ENCODE measurements around the gene MRPL11. TPM values are rescaled to one million over a fixed set of nuclear protein-coding genes. Genes with fewer than 3 reads are reported as not detected.

MRPL11 gene
- total RNA-seq, 5 donors from 2014 or later (not counting 1 experiment from before 2014, with no cell fraction given) = 23.5 to 29.4 (median 27.2) TPM

DNA sequence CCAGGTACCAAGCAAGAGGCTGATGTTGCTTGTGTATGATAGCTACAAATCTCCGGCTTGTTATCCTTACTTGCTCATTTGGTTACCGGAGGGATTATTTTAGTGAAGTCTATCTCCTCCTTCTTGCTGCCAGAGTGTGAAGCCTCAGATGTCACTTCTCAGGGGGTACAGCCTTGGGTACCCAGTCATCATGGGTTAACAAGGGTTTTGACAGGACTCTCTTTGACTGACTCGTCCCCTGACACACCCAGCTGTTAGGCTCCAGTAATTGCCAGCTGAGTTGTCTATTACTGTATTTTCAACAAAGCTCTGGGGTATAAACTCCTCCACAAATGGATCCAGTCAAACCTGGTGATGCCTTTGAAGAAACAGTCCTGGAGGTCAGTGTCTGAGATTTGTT lies 16.2 kb upstream of the MRPL11 start:
- no peak for ATAC-seq (replicated peaks in 1 of 4)

DNA sequence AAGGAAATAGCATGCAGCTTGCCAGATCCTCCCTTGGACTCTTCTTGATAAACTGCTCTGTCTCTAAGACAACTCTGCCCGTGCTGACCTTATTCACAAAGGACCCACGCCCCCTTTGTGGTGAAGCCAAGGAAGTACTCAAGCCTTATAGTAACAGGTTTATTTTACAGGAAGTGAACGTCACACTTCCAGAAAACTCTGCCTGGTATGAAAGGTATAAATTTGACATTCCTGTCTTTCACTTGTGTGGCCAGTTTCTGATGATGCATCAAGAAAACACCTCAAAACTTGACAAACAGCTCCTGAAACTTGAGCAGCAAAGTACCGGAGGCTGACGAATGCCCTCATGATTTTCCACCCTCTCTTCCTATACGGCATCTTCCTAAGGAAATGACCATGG lies 15.6 kb upstream of the MRPL11 start:
- no peak overlapping the region for H3K4me3 Mint-ChIP-seq
- H3K27ac Mint-ChIP-seq = no peak overlapping the region
- no peak overlapping the region for H3K4me3 ChIP-seq (ENCODE audit: control insufficient read depth in 1 of 2, extremely low read depth in 1 of 2, low read length in 1 of 2)
- no peak for DNase-seq
- H3K27me3 Mint-ChIP-seq = peaks cover 7 to 8% of the 10 kb centered on the region in 2 donors
- WGBS (ENCODE audit: insufficient coverage) = no CpG with 5 or more reads among the region's 6 CpGs
- H3K27ac ChIP-seq (ENCODE audit: low read length) = no peak overlapping the region
- peaks cover 0 to 16% of the 10 kb centered on the region in 2 experiments for H3K27me3 ChIP-seq (replicated peaks in 1 of 2; ENCODE audit: control insufficient read depth in 2 of 2, extremely low read depth in 1 of 2, insufficient read depth in 2 of 2, low read length in 1 of 2)
- peaks cover 3 to 7% of the 10 kb centered on the region in 2 experiments for H3K4me1 ChIP-seq (ENCODE audit: control insufficient read depth in 1 of 2, extremely low read depth in 1 of 2, insufficient read depth in 2 of 2, low read length in 2 of 2)
- POLR2A ChIA-PET = no interaction called here
- no peaks in the 10 kb centered on the region for H3K36me3 Mint-ChIP-seq
- peaks cover 13 to 17% (median 15%) of the 10 kb centered on the region in 3 donors for H3K4me1 Mint-ChIP-seq
- no peaks in the 10 kb centered on the region for H3K36me3 ChIP-seq (ENCODE audit: control insufficient read depth in 2 of 2, extremely low read depth in 1 of 2, insufficient read depth in 1 of 2, low read length in 1 of 2)
- CTCF ChIA-PET = no interaction called here
- H3K9me3 Mint-ChIP-seq = no peaks in the 10 kb centered on the region
- H3K9me3 ChIP-seq = no peaks in the 10 kb centered on the region
- no peak for ATAC-seq (replicated peaks in 1 of 4)

More for the DNA sequence above, 16.2 kb upstream of the MRPL11 start:
- Mint-ChIP-seq H3K9me3 (no peaks in the 10 kb centered on the region), H3K27ac (peak overlapping the region in 1 of 2 donors; percentile 8), H3K27me3 (peaks cover 7 to 8% of the 10 kb centered on the region in 2 donors), H3K4me1 (peaks cover 13 to 20% (median 15%) of the 10 kb centered on the region in 3 donors), H3K36me3 (no peaks in the 10 kb centered on the region), H3K4me3 (no peak overlapping the region)
- POLR2A ChIA-PET = interaction anchor here in 1 of 2 donors (0.6 kb wide), 1 partner anchor 16 kb away, joined by 7 read pairs; no protein-coding TSS in a partner anchor
- peaks cover 0 to 15% of the 10 kb centered on the region in 2 experiments for H3K27me3 ChIP-seq (replicated peaks in 1 of 2; ENCODE audit: control insufficient read depth in 2 of 2, extremely low read depth in 1 of 2, insufficient read depth in 2 of 2, low read length in 1 of 2)
- no peaks in the 10 kb centered on the region for H3K36me3 ChIP-seq (ENCODE audit: control insufficient read depth in 2 of 2, extremely low read depth in 1 of 2, insufficient read depth in 1 of 2, low read length in 1 of 2)
- no peaks in the 10 kb centered on the region for H3K9me3 ChIP-seq
- H3K27ac ChIP-seq (ENCODE audit: low read length) = no peak overlapping the region
- no peak overlapping the region for H3K4me3 ChIP-seq (ENCODE audit: control insufficient read depth in 1 of 2, extremely low read depth in 1 of 2, low read length in 1 of 2)
- WGBS (ENCODE audit: insufficient coverage) = 60% methylated on average over 2 of the region's 3 CpGs
- DNase-seq = no peak
- H3K4me1 ChIP-seq (ENCODE audit: control insufficient read depth in 1 of 2, extremely low read depth in 1 of 2, insufficient read depth in 2 of 2, low read length in 2 of 2) = peaks cover 3 to 7% of the 10 kb centered on the region in 2 experiments
- CTCF ChIA-PET = interaction anchor here in 1 of 2 donors (0.6 kb wide), 1 partner anchor 208 kb away, joined by 6 read pairs; no protein-coding TSS in a partner anchor

DNA sequence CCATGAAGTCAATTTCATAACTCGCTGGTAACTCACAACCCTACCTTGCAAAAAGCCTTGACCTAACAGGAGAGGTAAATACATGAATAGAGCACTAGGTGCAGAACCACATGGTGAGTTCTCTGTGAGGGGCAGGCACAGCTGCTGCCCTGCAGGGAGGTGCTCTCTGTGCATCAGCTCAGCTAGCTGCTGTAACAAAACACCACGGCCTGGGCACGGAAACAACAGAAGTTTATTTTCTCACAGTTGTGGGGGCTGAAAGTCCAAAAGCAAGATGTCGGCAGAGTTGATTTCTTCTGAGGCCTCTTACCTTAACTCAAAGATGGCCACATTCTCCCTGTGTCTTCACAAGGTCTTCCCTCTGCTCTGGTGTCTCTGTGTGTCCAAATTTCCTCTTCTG lies 13.0 kb upstream of the MRPL11 start:
- DNase-seq = no peak
- Histone ChIP-seq H3K27ac (ENCODE audit: low read length) (no peak overlapping the region), H3K27me3 (replicated peaks in 1 of 2; ENCODE audit: control insufficient read depth in 2 of 2, extremely low read depth in 1 of 2, insufficient read depth in 2 of 2, low read length in 1 of 2) (peaks cover 0 to 19% of the 10 kb centered on the region in 2 experiments), H3K4me3 (ENCODE audit: control insufficient read depth in 1 of 2, extremely low read depth in 1 of 2, low read length in 1 of 2) (no peak overlapping the region), H3K36me3 (ENCODE audit: control insufficient read depth in 2 of 2, extremely low read depth in 1 of 2, insufficient read depth in 1 of 2, low read length in 1 of 2) (no peaks in the 10 kb centered on the region), H3K9me3 (no peaks in the 10 kb centered on the region), H3K4me1 (ENCODE audit: control insufficient read depth in 1 of 2, extremely low read depth in 1 of 2, insufficient read depth in 2 of 2, low read length in 2 of 2) (peaks cover 3 to 7% of the 10 kb centered on the region in 2 experiments)
- Mint-ChIP-seq H3K27ac (no peak overlapping the region), H3K4me1 (peaks cover 13 to 17% (median 15%) of the 10 kb centered on the region in 3 donors), H3K4me3 (no peak overlapping the region), H3K27me3 (peaks cover 7 to 16% of the 10 kb centered on the region in 2 donors), H3K9me3 (no peaks in the 10 kb centered on the region), H3K36me3 (no peaks in the 10 kb centered on the region)
- no peak for ATAC-seq (replicated peaks in 1 of 4)
- 90% methylated on average over 3 of the region's 4 CpGs for WGBS (ENCODE audit: insufficient coverage)
- CTCF ChIA-PET = interaction anchor here in 1 of 2 donors (0.9 kb wide), 1 partner anchor 63 kb away, joined by 3 read pairs; no protein-coding TSS in a partner anchor
- POLR2A ChIA-PET = no interaction called here

GRCh38 chr11:66450560-66450959 lies 11.9 kb upstream of the MRPL11 start:
- CTCF ChIA-PET = no interaction called here
- no peaks in the 10 kb centered on the region for H3K9me3 ChIP-seq
- H3K4me1 ChIP-seq (ENCODE audit: control insufficient read depth in 1 of 2, extremely low read depth in 1 of 2, insufficient read depth in 2 of 2, low read length in 2 of 2) = peaks cover 3 to 7% of the 10 kb centered on the region in 2 experiments
- H3K36me3 ChIP-seq (ENCODE audit: control insufficient read depth in 2 of 2, extremely low read depth in 1 of 2, insufficient read depth in 1 of 2, low read length in 1 of 2) = no peaks in the 10 kb centered on the region
- ATAC-seq (replicated peaks in 1 of 4) (no peak), DNase-seq (no peak)
- H3K4me3 ChIP-seq (ENCODE audit: control insufficient read depth in 1 of 2, extremely low read depth in 1 of 2, low read length in 1 of 2) = no peak overlapping the region
- no peaks in the 10 kb centered on the region for H3K36me3 Mint-ChIP-seq
- POLR2A ChIA-PET = interaction anchor here in 1 of 2 donors (0.6 kb wide), 1 partner anchor 441 kb away, joined by 3 read pairs; no protein-coding TSS in a partner anchor
- H3K27ac Mint-ChIP-seq = no peak overlapping the region
- peaks cover 7 to 13% of the 10 kb centered on the region in 2 donors for H3K27me3 Mint-ChIP-seq
- no peak overlapping the region for H3K27ac ChIP-seq (ENCODE audit: low read length)
- H3K9me3 Mint-ChIP-seq = no peaks in the 10 kb centered on the region
- peaks cover 0 to 13% of the 10 kb centered on the region in 2 experiments for H3K27me3 ChIP-seq (replicated peaks in 1 of 2; ENCODE audit: control insufficient read depth in 2 of 2, extremely low read depth in 1 of 2, insufficient read depth in 2 of 2, low read length in 1 of 2)
- WGBS (ENCODE audit: insufficient coverage) = 58% methylated on average over 3 of the region's 4 CpGs
- H3K4me1 Mint-ChIP-seq = peaks cover 13 to 17% (median 15%) of the 10 kb centered on the region in 3 donors
- H3K4me3 Mint-ChIP-seq = no peak overlapping the region

DNA sequence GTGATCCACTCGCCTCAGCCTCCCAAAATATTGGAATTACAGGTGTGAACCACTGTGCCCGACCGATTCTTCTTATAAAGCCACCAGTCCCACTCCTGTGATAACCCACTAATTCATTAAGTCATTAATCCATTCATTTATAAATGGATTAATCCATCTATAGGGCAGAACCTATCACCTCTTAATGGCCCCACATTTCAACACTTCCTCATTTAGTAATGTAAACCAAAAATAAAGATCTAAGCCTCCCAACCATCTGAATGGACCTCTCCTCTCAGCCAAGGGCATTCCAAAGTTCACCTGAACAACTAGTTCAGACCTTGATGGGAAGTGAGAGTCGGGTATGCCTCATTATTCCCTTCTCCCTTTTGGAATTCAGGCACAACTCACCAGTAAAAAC lies 9.9 kb upstream of the MRPL11 start:
- H3K36me3 ChIP-seq (ENCODE audit: control insufficient read depth in 2 of 2, extremely low read depth in 1 of 2, insufficient read depth in 1 of 2, low read length in 1 of 2) = no peaks in the 10 kb centered on the region
- ATAC-seq (replicated peaks in 1 of 4) = no peak
- WGBS (ENCODE audit: insufficient coverage) = no CpG with 5 or more reads among the region's 4 CpGs
- CTCF ChIA-PET = no interaction called here
- POLR2A ChIA-PET = no interaction called here
- H3K27me3 Mint-ChIP-seq = peaks cover 11 to 13% of the 10 kb centered on the region in 2 donors
- H3K4me3 ChIP-seq (ENCODE audit: control insufficient read depth in 1 of 2, extremely low read depth in 1 of 2, low read length in 1 of 2) = no peak overlapping the region
- H3K27me3 ChIP-seq (replicated peaks in 1 of 2; ENCODE audit: control insufficient read depth in 2 of 2, extremely low read depth in 1 of 2, insufficient read depth in 2 of 2, low read length in 1 of 2) = peaks cover 0 to 14% of the 10 kb centered on the region in 2 experiments
- H3K36me3 Mint-ChIP-seq = no peaks in the 10 kb centered on the region
- peaks cover 0 to 5% (median 4%) of the 10 kb centered on the region in 3 donors for H3K9me3 Mint-ChIP-seq
- no peaks in the 10 kb centered on the region for H3K4me1 ChIP-seq (ENCODE audit: control insufficient read depth in 1 of 2, extremely low read depth in 1 of 2, insufficient read depth in 2 of 2, low read length in 2 of 2)
- no peak overlapping the region for H3K4me3 Mint-ChIP-seq
- H3K27ac Mint-ChIP-seq = no peak overlapping the region
- H3K4me1 Mint-ChIP-seq = no peaks in the 10 kb centered on the region
- H3K27ac ChIP-seq (ENCODE audit: low read length) = no peak overlapping the region
- DNase-seq = no peak
- H3K9me3 ChIP-seq = no peaks in the 10 kb centered on the region

DNA sequence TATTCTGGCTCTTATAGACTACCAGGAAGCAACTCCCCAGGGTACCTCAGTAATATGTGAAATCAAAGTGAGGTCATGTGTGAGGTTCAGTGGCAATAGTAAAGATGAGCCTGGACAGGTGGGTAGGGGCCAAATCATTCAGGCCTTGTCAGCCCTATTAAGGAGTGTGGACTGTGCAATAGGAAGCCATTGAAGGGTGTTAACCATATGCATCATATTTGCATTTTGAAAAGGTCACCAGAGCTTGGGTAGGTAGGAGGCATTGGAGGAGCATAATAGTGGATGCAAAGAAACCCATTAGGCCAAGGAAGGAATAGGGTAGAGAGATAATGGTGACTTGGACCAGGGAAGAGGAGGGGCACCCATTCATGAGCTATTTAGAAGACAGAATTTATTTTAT lies 8.4 kb upstream of the MRPL11 start:
- H3K36me3 ChIP-seq (ENCODE audit: control insufficient read depth in 2 of 2, extremely low read depth in 1 of 2, insufficient read depth in 1 of 2, low read length in 1 of 2) = no peaks in the 10 kb centered on the region
- Mint-ChIP-seq H3K27me3 (peaks cover 11 to 15% of the 10 kb centered on the region in 2 donors), H3K4me3 (no peak overlapping the region), H3K36me3 (no peaks in the 10 kb centered on the region), H3K27ac (no peak overlapping the region), H3K9me3 (peaks cover 5 to 10% (median 9%) of the 10 kb centered on the region in 3 donors), H3K4me1 (no peaks in the 10 kb centered on the region)
- ATAC-seq (replicated peaks in 1 of 4) (no peak), DNase-seq (no peak)
- no peaks in the 10 kb centered on the region for H3K9me3 ChIP-seq
- no peaks in the 10 kb centered on the region for H3K4me1 ChIP-seq (ENCODE audit: control insufficient read depth in 1 of 2, extremely low read depth in 1 of 2, insufficient read depth in 2 of 2, low read length in 2 of 2)
- CTCF ChIA-PET = no interaction called here
- H3K27ac ChIP-seq (ENCODE audit: low read length) = no peak overlapping the region
- POLR2A ChIA-PET = no interaction called here
- H3K27me3 ChIP-seq (replicated peaks in 1 of 2; ENCODE audit: control insufficient read depth in 2 of 2, extremely low read depth in 1 of 2, insufficient read depth in 2 of 2, low read length in 1 of 2) = peaks cover 0 to 14% of the 10 kb centered on the region in 2 experiments
- no peak overlapping the region for H3K4me3 ChIP-seq (ENCODE audit: control insufficient read depth in 1 of 2, extremely low read depth in 1 of 2, low read length in 1 of 2)

Data from T-cell (primary cell).